ENCODE measurements around the gene RAB27B. TPM values are rescaled to one million over a fixed set of nuclear protein-coding genes. Genes with fewer than 3 reads are reported as not detected.

The RAB27B gene
- total RNA-seq, 1 donor from 2014 or later = 0.41 TPM

DNA sequence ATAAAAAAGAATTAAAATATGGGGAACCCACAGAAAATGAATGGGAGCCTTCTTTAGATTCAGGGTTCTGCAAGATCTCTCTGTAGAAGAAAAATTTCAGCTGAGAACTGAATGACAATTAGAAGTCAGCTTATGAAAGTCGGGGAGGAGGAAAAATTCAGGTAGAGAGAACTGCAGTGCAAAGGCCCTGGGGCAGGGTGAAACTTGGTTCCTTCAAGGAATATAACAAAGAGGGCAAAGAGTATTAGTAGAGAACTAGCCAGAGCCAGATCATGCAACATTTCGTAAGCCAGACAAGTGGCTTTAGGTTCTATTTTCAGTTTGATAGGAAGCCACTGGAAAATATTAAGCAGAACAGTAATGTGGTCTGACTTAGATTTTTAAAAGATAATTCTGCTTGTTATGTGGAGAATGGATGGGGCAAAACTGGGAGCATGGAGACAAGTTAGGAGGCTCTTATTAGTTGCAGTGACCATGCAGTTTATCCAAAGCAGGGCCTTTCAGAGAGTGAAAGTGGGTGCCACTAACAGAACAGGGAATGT lies 27.9 kb downstream of the RAB27B start:
- H3K27me3 Mint-ChIP-seq (ENCODE audit: unreplicated experiment) = peaks cover 1% of the 10 kb centered on the region
- no peak overlapping the region for H3K4me3 Mint-ChIP-seq (ENCODE audit: unreplicated experiment)
- no peak for DNase-seq (ENCODE audit: low spot score)
- TF ChIP-seq, protein P1, sequence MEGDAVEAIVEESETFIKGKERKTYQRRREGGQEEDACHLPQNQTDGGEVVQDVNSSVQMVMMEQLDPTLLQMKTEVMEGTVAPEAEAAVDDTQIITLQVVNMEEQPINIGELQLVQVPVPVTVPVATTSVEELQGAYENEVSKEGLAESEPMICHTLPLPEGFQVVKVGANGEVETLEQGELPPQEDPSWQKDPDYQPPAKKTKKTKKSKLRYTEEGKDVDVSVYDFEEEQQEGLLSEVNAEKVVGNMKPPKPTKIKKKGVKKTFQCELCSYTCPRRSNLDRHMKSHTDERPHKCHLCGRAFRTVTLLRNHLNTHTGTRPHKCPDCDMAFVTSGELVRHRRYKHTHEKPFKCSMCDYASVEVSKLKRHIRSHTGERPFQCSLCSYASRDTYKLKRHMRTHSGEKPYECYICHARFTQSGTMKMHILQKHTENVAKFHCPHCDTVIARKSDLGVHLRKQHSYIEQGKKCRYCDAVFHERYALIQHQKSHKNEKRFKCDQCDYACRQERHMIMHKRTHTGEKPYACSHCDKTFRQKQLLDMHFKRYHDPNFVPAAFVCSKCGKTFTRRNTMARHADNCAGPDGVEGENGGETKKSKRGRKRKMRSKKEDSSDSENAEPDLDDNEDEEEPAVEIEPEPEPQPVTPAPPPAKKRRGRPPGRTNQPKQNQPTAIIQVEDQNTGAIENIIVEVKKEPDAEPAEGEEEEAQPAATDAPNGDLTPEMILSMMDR (IDR thresholded peaks at IDR 0.05; ENCODE audit: unreplicated experiment) = no peak
- peaks cover 8% of the 10 kb centered on the region for H3K4me1 Mint-ChIP-seq (ENCODE audit: unreplicated experiment)
- H3K36me3 Mint-ChIP-seq (ENCODE audit: low read depth, unreplicated experiment) = no peaks in the 10 kb centered on the region
- no peak overlapping the region for H3K27ac Mint-ChIP-seq (ENCODE audit: unreplicated experiment)
- H3K9me3 Mint-ChIP-seq (ENCODE audit: unreplicated experiment) = no peaks in the 10 kb centered on the region

DNA sequence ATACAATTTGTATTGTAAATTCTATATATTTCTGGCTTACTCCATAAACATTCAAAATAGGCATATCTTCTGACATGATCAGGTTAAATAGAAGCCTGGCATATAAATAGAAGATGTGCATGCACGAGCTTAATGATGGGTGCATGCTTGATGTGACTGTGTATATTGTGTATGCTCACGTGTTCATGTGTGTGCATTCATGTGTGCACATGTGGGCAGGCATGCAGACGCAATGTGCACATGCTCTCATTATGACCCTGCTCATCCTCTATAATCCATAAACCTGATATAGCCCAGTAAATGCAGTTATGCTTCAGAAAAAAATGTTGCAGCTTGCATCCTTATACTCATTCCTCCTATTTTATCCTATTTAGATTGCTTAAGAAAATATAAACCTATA lies 29.2 kb downstream of the RAB27B start:
- H3K4me1 Mint-ChIP-seq (ENCODE audit: unreplicated experiment) = peaks cover 8% of the 10 kb centered on the region
- H3K27ac Mint-ChIP-seq (ENCODE audit: unreplicated experiment) = no peak overlapping the region

DNA sequence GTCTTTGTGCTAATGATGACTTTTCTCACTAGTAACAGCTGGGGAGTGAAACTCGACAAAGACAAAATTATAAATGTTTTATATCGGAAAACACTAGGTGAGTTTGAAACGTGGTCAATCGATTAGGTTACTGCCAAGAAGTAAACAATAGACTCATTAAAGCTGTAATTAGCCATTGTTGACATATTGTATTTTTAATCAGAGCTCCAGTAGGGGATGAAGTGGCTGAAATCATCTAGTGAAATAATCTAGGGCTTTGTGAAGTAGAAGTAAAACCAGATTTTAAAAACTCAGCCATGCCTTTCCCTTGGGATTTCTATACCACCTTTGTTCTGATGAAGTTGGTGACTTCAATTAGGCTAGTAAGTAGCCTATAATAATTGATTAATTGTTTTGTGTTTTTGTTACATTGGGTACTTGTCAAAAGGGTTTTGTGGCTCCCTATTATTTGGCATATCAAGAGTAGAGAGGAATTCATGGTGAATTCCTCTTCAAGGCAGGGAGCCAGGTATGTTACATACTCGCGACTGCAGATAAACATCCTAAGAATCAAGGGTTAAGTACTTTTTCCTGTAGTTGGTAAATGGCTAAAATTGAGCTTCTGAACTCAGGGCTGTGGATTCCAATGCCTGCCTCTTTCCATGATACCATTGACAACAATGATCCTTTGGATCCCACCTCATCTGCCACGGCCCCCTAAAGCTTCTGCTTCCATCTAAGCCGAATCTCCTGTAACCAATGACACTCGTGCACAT lies 31.6 kb downstream of the RAB27B start:
- Mint-ChIP-seq H3K4me1 (ENCODE audit: unreplicated experiment) (peaks cover 2% of the 10 kb centered on the region), H3K27ac (ENCODE audit: unreplicated experiment) (no peak overlapping the region), H3K27me3 (ENCODE audit: unreplicated experiment) (no peaks in the 10 kb centered on the region), H3K36me3 (ENCODE audit: low read depth, unreplicated experiment) (no peaks in the 10 kb centered on the region), H3K4me3 (ENCODE audit: unreplicated experiment) (no peak overlapping the region), H3K9me3 (ENCODE audit: unreplicated experiment) (no peaks in the 10 kb centered on the region)
- DNase-seq (ENCODE audit: low spot score) = no peak
- TF ChIP-seq, protein P1 (IDR thresholded peaks at IDR 0.05; ENCODE audit: unreplicated experiment) = no peak

More for the DNA sequence above, 29.2 kb downstream of the RAB27B start:
- Mint-ChIP-seq H3K4me3 (ENCODE audit: unreplicated experiment) (no peak overlapping the region), H3K27me3 (ENCODE audit: unreplicated experiment) (peaks cover 1% of the 10 kb centered on the region), H3K9me3 (ENCODE audit: unreplicated experiment) (no peaks in the 10 kb centered on the region), H3K36me3 (ENCODE audit: low read depth, unreplicated experiment) (no peaks in the 10 kb centered on the region)
- no peak for DNase-seq (ENCODE audit: low spot score)
- TF ChIP-seq, protein P1 (IDR thresholded peaks at IDR 0.05; ENCODE audit: unreplicated experiment) = no peak

DNA sequence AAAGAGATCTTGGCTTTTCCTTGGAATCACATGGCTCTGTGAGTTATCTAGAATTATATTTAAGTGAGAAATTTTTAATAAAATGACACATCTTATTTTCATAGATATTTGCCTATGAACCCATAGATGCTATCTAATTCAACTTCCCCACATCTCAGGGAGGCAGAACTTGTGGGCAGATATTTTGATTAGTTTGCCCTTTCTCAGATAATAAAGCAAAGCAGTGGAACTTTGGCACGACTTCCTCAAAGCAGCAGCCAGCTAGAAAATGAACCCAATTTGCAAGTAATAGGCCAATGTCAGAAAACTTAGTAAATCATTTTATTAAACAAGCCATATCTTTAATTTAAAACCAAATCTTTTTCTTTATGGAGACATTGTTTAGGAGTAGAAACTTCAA lies 32.7 kb downstream of the RAB27B start:
- Mint-ChIP-seq H3K4me1 (ENCODE audit: unreplicated experiment) (peaks cover 2% of the 10 kb centered on the region), H3K27me3 (ENCODE audit: unreplicated experiment) (no peaks in the 10 kb centered on the region), H3K9me3 (ENCODE audit: unreplicated experiment) (no peaks in the 10 kb centered on the region), H3K4me3 (ENCODE audit: unreplicated experiment) (no peak overlapping the region), H3K27ac (ENCODE audit: unreplicated experiment) (no peak overlapping the region), H3K36me3 (ENCODE audit: low read depth, unreplicated experiment) (no peaks in the 10 kb centered on the region)
- TF ChIP-seq, protein P1 (IDR thresholded peaks at IDR 0.05; ENCODE audit: unreplicated experiment) = no peak
- DNase-seq (ENCODE audit: low spot score) = no peak

DNA sequence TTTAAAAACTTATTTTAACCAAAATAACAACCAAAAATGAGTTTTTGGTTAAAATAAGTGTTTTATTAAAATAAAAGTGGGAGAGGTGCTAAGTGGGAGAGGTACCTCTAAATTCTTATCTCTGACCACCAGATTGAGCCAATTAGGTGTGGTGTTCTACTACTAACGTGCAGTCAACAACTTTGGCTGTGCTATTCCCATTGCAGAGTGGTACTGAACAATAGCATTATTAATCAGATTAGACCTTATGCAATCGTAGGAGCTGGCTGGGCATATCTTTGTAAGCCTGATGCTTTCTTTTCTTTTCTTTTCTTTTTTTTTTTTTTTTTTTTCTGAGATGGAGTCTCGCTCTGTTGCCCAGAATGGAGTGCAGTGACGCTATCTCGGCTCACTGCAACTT lies 38.9 kb downstream of the RAB27B start:
- no peaks in the 10 kb centered on the region for H3K36me3 Mint-ChIP-seq (ENCODE audit: low read depth, unreplicated experiment)
- H3K27ac Mint-ChIP-seq (ENCODE audit: unreplicated experiment) = no peak overlapping the region
- TF ChIP-seq, protein P1 (IDR thresholded peaks at IDR 0.05; ENCODE audit: unreplicated experiment) = no peak
- H3K9me3 Mint-ChIP-seq (ENCODE audit: unreplicated experiment) = no peaks in the 10 kb centered on the region
- H3K4me1 Mint-ChIP-seq (ENCODE audit: unreplicated experiment) = no peaks in the 10 kb centered on the region
- H3K4me3 Mint-ChIP-seq (ENCODE audit: unreplicated experiment) = no peak overlapping the region
- no peak for DNase-seq (ENCODE audit: low spot score)
- H3K27me3 Mint-ChIP-seq (ENCODE audit: unreplicated experiment) = no peaks in the 10 kb centered on the region
